ENCODE data around the gene CWF19L2. TPM values are rescaled to one million over a fixed set of nuclear protein-coding genes. Genes with fewer than 3 reads are reported as not detected.
"Not testable (repeated sequence)": the region's sequence is repeated elsewhere in the genome, so short reads cannot be mapped to it uniquely, and the experiment has no call there.

CWF19L2 gene
- total RNA-seq, result 26.1 TPM

DNA sequence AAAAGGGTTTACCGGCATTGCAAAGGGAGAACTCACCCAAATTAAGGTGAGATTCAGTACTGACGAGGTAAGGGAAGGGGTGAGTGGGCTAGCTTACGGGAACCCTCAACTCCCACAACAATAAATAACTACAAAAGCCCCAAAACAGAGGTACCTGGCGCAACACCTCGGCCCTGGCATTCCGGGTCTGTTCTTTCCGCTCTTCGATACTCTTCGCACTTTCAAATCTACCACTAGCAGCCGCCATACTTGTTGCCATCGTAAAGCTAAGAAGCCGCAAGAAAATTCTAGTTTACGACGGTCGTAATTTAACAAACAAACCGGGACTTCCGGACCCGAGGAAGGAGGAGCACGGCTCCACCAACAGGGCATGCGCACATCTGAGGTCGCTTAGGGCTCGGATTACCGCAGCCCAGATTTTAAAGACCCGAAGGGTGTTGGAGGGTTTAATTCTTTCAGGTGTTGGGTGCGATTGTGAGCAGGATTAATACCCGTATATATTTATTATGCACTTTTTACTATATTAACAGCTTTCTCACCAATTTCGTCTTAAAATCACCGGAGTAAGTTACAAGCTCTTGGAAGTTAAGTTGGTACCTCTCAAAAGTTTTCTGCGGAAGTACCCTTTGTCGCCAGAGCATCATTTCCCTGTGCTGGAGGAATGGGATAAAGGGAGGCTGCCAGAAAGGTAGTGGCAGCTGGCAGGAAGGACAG is at the start of gene CWF19L2:
Gene CWF19L2, minus strand, starts transcription at position 268 of the 714 bp plus-strand sequence. Its CDS starts 9 bp downstream, at position 259.
- DNase-seq (ENCODE audit: low spot score in 2 of 2) (peak; percentile 53 to 66), FAIRE-seq (peak; percentile 91)

DNA sequence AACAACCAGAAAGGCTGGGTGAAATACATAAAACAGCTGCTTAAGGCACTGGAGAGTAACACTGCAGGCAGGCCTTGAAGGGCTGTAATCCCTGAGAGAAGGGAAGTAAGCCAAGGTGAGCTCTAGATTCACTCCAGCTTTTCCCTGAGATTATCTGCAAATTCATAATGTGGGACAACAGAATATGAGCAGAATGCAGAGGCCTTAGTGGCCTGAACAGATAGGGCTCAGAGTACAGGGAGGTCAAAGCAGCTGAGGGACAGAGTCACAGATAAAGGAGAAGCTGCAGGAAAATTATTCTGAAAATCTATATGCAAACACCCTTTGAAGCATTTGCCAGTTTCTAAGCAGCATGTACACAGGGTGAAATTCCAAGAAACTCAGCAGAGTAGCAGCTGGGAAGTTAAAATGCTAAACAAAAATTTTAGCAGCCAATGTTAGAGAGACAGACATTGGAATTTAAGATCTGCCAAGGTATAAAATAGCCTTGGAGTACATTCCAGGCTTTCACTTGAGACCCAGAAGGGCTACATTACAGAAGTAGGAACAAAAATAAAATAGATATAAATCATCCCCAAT is 48.1 kb upstream of the CWF19L2 start:
- DNase-seq (ENCODE audit: low spot score in 2 of 2) (no peak), FAIRE-seq (no peak)

- FAIRE-seq (no peak), DNase-seq (ENCODE audit: low spot score in 2 of 2) (no peak)
These were observed 47.4 kb upstream of the CWF19L2 start for GRCh38 chr11:107504981-107505380.

GRCh38 chr11:107501713-107502112 is 44.1 kb upstream of the CWF19L2 start:
- FAIRE-seq (no peak), DNase-seq (ENCODE audit: low spot score in 2 of 2) (no peak)

DNA sequence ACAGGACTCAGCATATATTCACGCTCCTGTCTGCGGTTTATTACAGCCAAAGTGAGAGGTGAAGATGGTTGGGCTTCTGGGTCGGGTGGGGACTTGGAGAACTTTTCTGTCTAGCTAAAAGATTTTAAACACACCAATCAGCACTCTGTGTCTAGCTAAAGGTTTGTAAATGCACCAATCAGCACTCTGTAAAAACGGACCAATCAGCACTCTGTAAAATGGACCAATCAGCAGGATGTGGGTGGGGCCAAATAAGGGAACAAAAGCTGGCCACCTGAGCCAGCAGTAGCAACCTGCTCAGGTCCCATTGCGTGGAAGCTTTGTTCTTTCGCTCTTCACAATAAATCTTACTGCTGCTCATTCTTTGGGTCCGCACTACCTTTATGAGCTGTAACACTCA is 39.7 kb upstream of the CWF19L2 start:
- not testable (repeated sequence) for FAIRE-seq; DNase-seq (ENCODE audit: low spot score in 2 of 2)

GRCh38 chr11:107496011-107496410 is 38.4 kb upstream of the CWF19L2 start:
- FAIRE-seq (no peak), DNase-seq (ENCODE audit: low spot score in 2 of 2) (no peak)

DNA sequence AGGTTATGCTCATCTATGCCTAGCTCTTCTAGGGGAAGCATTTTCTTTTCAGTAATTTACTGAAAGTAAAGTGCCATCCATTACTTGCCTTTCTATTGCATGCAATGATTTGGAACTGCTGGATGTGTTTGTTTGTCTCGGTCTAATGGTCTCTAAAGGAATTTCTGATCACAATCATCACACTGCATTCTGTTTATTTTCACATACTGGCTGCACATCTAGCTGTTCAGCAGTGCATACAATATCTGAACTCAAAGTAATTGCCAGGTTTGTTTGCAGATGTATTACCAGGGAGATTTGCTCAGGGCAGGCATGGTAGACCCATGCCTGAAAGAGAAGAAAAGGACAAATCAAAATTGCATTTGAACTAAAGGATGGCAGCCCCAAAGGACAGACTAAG is 36.4 kb upstream of the CWF19L2 start:
- FAIRE-seq, result no peak
- DNase-seq (ENCODE audit: low spot score in 2 of 2), result no peak

DNA sequence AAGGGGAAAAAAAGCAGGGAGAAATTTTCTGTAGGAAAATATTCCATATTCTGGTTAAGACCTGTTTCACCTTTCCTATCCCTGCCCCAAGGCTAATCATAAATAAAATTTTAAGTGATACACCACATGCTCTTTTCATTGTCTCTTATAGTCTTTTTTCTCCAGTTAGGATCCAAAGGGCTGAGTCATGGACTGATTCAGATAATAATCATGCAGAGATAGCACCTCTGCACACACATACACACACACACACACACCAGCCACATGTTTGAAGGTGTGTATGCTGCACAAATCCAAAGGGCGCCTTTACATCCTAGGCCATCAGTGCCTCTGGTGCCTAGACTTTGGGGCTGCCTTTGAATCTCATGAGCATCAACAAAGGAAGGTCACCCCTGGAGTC is 35.5 kb upstream of the CWF19L2 start:
- FAIRE-seq (no peak), DNase-seq (ENCODE audit: low spot score in 2 of 2) (no peak)

DNA sequence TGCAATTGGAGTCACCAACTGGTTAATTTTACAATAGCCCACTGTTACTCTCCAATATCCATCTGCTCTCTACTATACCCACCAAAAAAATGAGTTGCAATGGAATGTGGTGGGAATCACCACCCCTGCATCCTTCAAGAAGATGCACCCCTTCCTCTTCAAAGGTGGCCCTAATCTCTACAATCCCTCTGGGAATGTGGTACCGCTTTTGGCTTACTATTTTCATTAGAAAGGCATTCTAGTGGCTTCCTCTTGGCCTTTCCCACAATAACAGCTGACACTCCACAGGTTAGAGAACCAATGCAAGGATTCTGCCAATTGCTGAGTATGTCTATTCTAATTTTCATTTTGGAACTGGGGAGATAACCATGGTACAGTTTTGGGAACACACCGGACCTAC is 33.2 kb upstream of the CWF19L2 start:
- no peak for DNase-seq (ENCODE audit: low spot score in 2 of 2)
- FAIRE-seq, result no peak

GRCh38 chr11:107482234-107482633 is 24.6 kb upstream of the CWF19L2 start:
- FAIRE-seq, result no peak

DNA sequence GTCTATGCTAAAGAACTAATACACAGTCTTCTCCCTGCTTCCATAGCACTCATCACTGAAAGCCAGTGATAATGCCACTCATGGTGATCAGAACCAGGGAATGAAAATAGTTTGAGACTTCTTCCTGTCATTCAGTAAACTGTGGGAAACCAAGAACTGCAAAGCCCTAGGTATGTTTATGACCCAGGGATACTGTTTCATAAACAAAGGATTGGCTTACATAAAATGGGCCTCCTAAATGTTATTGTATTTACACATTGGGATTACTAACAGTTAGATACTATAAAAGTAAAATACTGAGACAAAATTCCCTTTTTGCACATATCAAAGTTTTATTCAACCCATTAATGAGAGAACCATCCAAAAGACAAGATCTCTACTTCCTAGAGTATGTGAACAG is 21.3 kb upstream of the CWF19L2 start:
- DNase-seq (ENCODE audit: low spot score in 2 of 2) (no peak), FAIRE-seq (no peak)

More at GRCh38 chr11:107482234-107482633, 24.6 kb upstream of the CWF19L2 start:
- DNase-seq (ENCODE audit: low spot score in 2 of 2), result no peak

GRCh38 chr11:107477820-107478219 is 20.2 kb upstream of the CWF19L2 start:
- FAIRE-seq (no peak), DNase-seq (ENCODE audit: low spot score in 2 of 2) (no peak)

DNA sequence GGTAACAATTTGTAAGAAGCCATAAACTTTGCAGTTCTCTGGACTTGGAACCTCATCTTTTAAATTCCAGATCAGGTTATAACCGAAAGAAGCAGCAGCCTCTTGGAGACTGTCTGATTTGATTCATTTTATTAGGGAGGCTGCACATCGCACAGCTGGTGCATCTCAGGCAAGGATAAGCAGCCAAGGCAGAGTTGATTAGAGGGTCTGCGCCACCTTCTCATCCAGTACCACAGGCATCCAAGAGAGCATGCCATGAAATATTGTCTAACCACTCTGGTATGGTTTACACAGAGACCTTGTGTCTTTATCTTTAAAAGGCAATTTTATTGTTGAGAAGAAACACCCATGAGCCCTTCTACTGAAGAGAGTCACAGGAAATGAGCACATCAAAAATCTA is 16.2 kb upstream of the CWF19L2 start:
- DNase-seq (ENCODE audit: low spot score in 2 of 2) (no peak), FAIRE-seq (no peak)

DNA sequence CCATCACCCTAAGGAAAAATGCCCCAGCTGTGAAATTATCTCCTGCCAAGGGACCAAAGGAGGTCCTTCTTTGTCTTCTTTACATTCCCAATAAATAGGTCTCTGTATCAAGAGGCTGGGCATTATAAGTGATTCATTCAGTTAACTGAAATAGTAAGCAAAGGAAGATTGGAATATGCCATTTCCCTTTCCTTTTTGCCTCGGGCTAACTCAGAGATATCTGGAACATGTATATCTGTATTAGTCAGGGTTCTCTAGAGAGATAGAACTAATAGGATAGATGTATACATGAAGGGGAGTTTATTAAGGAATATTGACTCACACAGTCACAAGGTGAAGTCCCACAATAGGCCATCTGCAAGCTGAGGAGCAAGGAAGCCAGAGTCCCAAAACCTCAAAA is 15.3 kb upstream of the CWF19L2 start:
- no peak for FAIRE-seq
- no peak for DNase-seq (ENCODE audit: low spot score in 2 of 2)

DNA sequence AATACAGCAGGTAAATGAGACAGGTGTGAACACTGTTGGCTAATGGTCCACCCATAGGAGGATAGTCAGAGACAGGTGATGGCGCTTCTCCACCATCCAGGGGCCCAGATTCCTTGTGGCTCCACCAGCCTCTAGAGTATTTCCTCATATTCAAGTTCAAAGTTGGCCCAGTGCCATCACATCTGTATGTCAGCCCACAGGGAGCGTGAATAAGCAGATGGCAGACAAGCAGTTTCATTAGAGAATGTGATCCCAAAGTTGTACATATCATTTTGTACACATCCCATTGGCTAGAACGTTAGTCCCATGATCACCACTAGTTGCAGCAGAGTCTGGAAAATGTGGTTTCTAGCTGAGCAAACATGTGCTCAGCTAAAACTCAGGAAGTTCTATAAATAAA is 11.0 kb upstream of the CWF19L2 start:
- no peak for FAIRE-seq
- no peak for DNase-seq (ENCODE audit: low spot score in 2 of 2)

DNA sequence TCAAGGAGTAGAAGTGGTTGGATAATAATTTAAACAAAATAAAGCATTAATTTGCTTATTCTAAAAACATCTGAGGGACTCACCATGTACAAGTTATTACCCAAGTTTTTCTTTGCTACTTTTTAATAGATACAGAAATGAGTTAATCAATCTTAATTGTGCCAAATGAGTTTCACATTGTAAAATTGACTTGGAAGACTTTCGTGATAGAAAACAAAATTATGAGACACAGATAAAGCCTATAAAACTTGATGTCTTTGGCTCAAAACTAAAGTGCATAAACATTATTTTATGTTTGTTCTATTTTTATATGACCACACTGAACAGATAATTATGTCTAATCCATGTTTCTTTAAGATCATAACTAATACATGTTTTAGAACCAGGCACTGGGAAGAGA is 10.1 kb upstream of the CWF19L2 start:
- no peak for FAIRE-seq
- DNase-seq (ENCODE audit: low spot score in 2 of 2), result no peak

GRCh38 chr11:107466275-107466866 is 8.7 kb upstream of the CWF19L2 start:
- not testable (repeated sequence) for FAIRE-seq; DNase-seq (ENCODE audit: low spot score in 2 of 2)

DNA sequence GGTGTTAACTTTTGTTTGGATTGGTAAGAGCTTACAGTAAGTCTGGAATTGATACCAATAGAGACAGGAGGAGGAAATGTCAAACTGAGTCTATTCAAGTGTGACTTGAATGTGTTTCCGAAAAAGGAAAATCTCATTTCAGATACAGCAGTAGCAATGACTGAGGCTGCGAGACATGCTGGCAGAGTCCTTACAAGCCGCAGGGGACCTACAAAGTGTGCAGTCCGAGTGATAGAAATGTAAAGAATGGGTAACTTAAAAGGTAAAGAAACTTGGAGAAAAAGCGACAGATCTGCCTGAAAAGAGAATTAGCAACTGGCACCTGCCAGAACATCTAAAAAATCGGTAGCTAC is 444 bp downstream of the CWF19L2 start:
- FAIRE-seq (no peak), DNase-seq (ENCODE audit: low spot score in 2 of 2) (peak; percentile 0 to 8)

DNA sequence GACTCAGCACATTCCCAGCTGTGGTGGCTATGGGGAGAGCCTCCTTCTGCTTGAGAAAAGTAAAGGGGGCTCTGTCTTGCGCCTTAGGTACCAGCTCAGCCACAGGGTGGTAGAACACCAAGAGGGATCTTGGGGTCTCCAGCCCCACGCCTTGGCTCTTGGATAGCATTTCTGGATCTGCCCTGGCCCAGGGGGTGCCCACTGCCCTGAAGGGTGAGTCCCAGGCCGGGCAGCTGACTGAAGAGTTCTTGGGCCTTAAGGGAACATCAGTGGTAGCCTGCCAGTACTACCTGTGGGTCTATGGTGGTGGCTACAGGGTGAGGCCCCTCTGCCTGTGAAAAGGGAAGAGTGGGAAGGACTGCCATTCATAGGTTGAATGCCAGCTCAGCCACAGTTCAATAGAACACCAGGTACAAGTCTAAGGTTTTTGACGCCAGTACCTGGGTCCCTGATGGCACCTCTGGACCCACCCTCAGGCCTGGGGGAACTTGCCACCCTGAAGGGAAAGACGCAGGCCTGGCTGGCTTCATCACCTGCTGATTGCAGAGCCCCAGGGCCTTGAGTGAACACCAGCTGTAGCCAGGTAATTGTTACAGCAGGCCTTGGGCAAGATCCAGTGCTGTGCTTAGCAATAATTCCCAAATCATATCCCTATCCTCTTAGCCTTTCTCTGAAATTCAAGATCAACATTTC is 3.9 kb downstream of the CWF19L2 start:
- no peak for FAIRE-seq
- DNase-seq (ENCODE audit: low spot score in 2 of 2), result no peak

DNA sequence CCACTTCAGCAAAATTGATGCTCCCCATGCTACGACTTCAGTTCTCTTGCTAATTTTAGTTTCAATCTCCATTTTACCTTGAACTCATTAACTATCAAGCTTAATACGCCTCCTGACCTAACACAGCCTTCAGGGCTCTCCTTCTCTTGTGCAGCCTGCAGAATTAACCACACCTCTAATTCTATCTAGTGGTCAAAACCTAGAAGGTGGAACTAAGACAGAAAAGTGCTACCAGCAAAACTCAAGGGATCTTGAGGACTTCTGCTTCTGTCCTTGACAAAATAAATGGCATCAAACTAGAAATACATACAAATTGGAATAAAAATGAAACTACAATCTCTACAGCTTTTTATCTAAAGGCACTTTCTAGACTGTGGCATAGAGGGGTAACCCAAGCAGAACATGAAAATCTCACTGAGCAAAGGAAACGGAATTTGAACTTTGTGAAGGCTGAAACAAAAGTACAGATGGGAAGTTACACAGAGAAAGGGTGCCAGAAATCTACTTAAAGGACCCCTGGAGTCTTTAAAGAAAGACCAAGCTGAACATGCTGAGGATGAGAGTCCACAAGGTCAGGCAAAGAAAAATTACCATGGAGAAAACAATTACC is 10.7 kb downstream of the CWF19L2 start:
- FAIRE-seq (no peak), DNase-seq (ENCODE audit: low spot score in 2 of 2) (no peak)

- DNase-seq (ENCODE audit: low spot score in 2 of 2) (no peak), FAIRE-seq (no peak)
These were observed 14.9 kb downstream of the CWF19L2 start for GRCh38 chr11:107442715-107443215.

Measured in frontal cortex (tissue), 4 donors.